Measurements from ENCODE around the gene MAPK8IP3. TPM values are rescaled to one million over a fixed set of nuclear protein-coding genes. Genes with fewer than 3 reads are reported as not detected.

The MAPK8IP3 gene
- total RNA-seq, 1 donor from 2014 or later, result 157 TPM

DNA sequence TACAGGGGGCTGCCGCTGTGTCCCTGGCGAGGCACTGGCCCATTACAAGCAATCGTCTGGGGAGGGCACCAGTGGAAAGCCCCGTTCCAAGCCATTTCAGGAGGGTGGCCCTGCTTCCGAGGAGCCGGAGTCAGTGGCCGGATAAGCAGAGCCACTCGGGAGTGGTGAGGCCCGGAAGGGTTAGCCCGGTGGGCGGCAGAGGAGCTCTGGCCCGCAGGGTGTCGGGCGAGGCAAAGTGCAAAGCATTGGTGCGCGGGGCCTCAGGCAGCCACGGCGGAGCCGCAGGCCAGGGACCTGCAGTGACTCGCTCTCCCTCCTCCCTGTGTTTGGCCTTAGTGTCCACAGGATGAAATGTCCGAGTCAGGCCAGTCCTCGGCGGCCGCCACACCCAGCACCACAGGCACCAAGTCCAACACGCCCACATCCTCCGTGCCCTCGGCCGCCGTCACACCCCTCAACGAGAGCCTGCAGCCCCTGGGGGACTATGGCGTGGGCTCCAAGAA lies 40.7 kb downstream of the MAPK8IP3 start:
- no peaks in the 10 kb centered on the region for H3K27me3 Mint-ChIP-seq
- TF ChIP-seq, protein P1, sequence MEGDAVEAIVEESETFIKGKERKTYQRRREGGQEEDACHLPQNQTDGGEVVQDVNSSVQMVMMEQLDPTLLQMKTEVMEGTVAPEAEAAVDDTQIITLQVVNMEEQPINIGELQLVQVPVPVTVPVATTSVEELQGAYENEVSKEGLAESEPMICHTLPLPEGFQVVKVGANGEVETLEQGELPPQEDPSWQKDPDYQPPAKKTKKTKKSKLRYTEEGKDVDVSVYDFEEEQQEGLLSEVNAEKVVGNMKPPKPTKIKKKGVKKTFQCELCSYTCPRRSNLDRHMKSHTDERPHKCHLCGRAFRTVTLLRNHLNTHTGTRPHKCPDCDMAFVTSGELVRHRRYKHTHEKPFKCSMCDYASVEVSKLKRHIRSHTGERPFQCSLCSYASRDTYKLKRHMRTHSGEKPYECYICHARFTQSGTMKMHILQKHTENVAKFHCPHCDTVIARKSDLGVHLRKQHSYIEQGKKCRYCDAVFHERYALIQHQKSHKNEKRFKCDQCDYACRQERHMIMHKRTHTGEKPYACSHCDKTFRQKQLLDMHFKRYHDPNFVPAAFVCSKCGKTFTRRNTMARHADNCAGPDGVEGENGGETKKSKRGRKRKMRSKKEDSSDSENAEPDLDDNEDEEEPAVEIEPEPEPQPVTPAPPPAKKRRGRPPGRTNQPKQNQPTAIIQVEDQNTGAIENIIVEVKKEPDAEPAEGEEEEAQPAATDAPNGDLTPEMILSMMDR (IDR thresholded peaks at IDR 0.05; ENCODE audit: unreplicated experiment), result no peak
- H3K36me3 Mint-ChIP-seq (ENCODE audit: insufficient read depth), result no peaks in the 10 kb centered on the region
- no peaks in the 10 kb centered on the region for H3K4me1 Mint-ChIP-seq (ENCODE audit: low read depth)
- no peaks in the 10 kb centered on the region for H3K9me3 Mint-ChIP-seq (ENCODE audit: low read depth)
- no peak for DNase-seq (ENCODE audit: low spot score, unreplicated experiment)
- H3K4me3 Mint-ChIP-seq (ENCODE audit: low read depth), result no peak overlapping the region
- no peak overlapping the region for H3K27ac Mint-ChIP-seq

DNA sequence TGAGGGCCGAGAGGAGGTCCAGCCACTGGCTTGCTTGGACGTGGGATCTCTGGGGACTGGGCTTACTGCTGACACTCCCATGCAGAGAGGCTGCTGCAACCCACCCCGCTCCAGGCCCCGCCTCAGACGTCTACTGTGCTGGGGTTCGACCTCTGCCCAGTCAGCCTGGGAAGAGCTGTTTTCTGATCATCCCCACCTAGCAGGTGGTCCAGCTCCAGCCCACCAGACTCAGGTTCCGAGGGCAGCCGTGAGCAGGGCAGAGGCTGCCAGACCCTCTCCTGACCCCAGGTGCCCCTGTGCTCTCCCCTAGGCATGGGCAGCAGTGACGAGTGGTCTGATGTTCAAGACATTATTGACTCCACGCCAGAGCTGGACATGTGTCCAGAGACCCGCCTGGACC lies 41.9 kb downstream of the MAPK8IP3 start:
- Mint-ChIP-seq H3K4me3 (ENCODE audit: low read depth) (no peak overlapping the region), H3K36me3 (ENCODE audit: insufficient read depth) (no peaks in the 10 kb centered on the region), H3K27me3 (no peaks in the 10 kb centered on the region), H3K9me3 (ENCODE audit: low read depth) (no peaks in the 10 kb centered on the region), H3K4me1 (ENCODE audit: low read depth) (no peaks in the 10 kb centered on the region), H3K27ac (no peak overlapping the region)
- no peak for DNase-seq (ENCODE audit: low spot score, unreplicated experiment)
- TF ChIP-seq, protein P1 (IDR thresholded peaks at IDR 0.05; ENCODE audit: unreplicated experiment), result no peak

DNA sequence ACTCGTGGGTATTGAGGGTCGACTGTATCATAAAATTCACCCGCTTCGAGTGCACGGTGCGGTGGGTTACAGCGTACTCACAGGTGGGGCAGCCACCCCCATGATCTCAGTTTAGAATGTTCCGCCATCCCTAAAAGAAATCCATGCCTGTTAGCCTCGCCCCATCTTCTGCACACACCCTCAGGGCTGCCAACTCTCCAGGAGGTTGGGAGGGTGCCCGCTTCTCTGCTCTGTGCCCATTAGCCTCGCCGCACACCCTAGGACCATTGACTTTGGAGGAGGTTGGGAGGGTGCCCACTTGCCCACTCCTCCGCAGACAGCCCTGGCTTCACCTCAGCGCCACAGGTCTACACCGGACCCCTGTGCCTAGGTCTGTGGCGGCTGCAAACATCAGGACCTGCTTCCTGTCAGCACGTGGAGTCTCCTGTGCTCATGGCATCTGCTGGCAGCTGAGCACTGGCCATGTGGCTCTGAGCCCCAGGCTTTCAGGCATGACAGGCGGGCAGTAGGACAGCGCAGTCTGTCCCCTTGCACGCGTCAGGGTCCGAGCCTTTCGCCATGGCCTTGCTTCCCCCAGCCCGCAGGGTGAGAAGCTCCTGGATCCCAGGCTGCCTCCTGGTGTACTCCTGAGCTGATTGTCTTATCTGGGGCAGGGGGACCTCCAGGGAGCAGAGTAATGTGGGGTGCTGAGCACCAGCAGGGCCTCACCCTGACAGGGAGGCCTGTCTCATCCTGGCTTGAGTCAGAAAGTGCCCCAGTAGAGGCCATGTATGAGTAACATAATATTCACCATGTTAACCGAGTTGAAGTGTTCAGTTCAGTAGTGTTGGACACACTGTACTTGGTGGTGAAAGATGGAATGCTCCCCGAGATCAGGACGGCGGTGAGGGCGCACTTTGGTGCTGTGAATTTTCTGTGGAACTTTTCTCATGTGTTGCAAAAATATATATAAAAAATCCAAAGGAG lies 43.4 kb downstream of the MAPK8IP3 start:
- peak; percentile 8 for DNase-seq (ENCODE audit: low spot score, unreplicated experiment)
- TF ChIP-seq, protein P1 (IDR thresholded peaks at IDR 0.05; ENCODE audit: unreplicated experiment), result no peak
- Mint-ChIP-seq H3K4me3 (ENCODE audit: low read depth) (no peak overlapping the region), H3K27me3 (no peaks in the 10 kb centered on the region), H3K9me3 (ENCODE audit: low read depth) (no peaks in the 10 kb centered on the region), H3K4me1 (ENCODE audit: low read depth) (no peaks in the 10 kb centered on the region), H3K27ac (no peak overlapping the region), H3K36me3 (ENCODE audit: insufficient read depth) (peaks cover 2% of the 10 kb centered on the region)

DNA sequence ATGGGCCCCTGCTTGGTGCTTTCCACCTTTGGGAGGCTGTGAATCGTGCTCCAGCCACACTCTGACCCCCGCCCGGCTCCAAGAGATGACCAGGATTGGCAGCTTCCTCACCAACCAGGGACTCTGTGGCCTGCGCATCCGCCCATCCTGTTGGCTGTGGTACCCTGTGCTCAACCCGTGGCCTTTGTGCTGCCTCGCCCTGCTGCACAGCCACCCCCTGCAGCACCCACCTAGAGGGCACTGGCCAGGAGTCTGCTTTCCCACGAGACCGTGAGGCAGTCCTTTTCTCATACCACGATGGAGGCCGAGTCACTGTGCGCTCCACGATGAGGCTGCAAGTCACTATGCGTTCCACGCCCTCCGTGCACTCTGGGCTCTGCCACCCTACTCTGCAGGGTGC lies 46.0 kb downstream of the MAPK8IP3 start:
- no peaks in the 10 kb centered on the region for H3K27me3 Mint-ChIP-seq
- TF ChIP-seq, protein P1 (IDR thresholded peaks at IDR 0.05; ENCODE audit: unreplicated experiment), result no peak
- no peaks in the 10 kb centered on the region for H3K9me3 Mint-ChIP-seq (ENCODE audit: low read depth)
- no peak for DNase-seq (ENCODE audit: low spot score, unreplicated experiment)
- H3K4me1 Mint-ChIP-seq (ENCODE audit: low read depth), result no peaks in the 10 kb centered on the region
- peaks cover 5% of the 10 kb centered on the region for H3K36me3 Mint-ChIP-seq (ENCODE audit: insufficient read depth)
- H3K4me3 Mint-ChIP-seq (ENCODE audit: low read depth), result no peak overlapping the region
- no peak overlapping the region for H3K27ac Mint-ChIP-seq

DNA sequence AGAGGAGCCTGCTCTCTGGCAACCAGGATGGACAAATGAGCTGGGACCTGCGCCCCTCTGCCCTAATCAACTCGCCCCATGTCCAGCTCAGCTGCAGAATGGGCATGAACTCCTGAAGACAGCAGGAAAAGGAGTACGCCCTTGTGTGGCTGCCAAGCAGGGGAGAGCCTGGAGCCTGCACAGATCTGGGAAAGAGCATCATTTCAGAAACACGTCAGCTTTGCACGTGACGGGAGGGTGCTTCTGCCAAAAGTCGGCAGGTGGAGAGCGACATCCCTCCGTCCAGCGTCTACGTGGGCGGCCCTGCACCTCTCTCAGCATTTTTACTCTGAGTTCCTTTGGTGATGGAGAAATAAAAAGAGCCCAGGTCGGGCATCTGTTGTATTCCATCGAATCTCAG lies 46.9 kb downstream of the MAPK8IP3 start:
- TF ChIP-seq, protein P1 (IDR thresholded peaks at IDR 0.05; ENCODE audit: unreplicated experiment), result no peak
- peaks cover 2% of the 10 kb centered on the region for H3K4me1 Mint-ChIP-seq (ENCODE audit: low read depth)
- peaks cover 5% of the 10 kb centered on the region for H3K36me3 Mint-ChIP-seq (ENCODE audit: insufficient read depth)
- H3K4me3 Mint-ChIP-seq (ENCODE audit: low read depth), result no peak overlapping the region
- H3K27me3 Mint-ChIP-seq, result no peaks in the 10 kb centered on the region
- no peak for DNase-seq (ENCODE audit: low spot score, unreplicated experiment)
- H3K9me3 Mint-ChIP-seq (ENCODE audit: low read depth), result no peaks in the 10 kb centered on the region
- H3K27ac Mint-ChIP-seq, result no peak overlapping the region
